ENCODE measurements around the gene ANKLE2. TPM values are rescaled to one million over a fixed set of nuclear protein-coding genes. Genes with fewer than 3 reads are reported as not detected.
"Not testable (repeated sequence)": the region's sequence is repeated elsewhere in the genome, so short reads cannot be mapped to it uniquely, and the experiment has no call there.

The ANKLE2 gene
- total RNA-seq, 2 experiments from 2014 or later, result 102 to 106 TPM

GRCh38 chr12:132789099-132789471 is 27.5 kb upstream of the ANKLE2 start:
- CTCF ChIA-PET, result no interaction called here
- H3K27ac Mint-ChIP-seq, result no peak overlapping the region

GRCh38 chr12:132788375-132789098 is 26.9 kb upstream of the ANKLE2 start:
- DNase-seq, result no peak
- H3K27me3 Mint-ChIP-seq (ENCODE audit: low read depth), result no peaks in the 10 kb centered on the region
- no peaks in the 10 kb centered on the region for H3K9me3 Mint-ChIP-seq
- H3K4me1 Mint-ChIP-seq (ENCODE audit: low read depth), result peaks cover 4% of the 10 kb centered on the region
- no peak overlapping the region for H3K4me3 Mint-ChIP-seq
- CTCF ChIA-PET, result no interaction called here
- peaks cover 43% of the 10 kb centered on the region for H3K36me3 Mint-ChIP-seq (ENCODE audit: low read depth)
- H3K27ac Mint-ChIP-seq, result no peak overlapping the region
- intact Hi-C loops (cut with micrococcal nuclease), result no loop called here

More at GRCh38 chr12:132789099-132789471, 27.5 kb upstream of the ANKLE2 start:
- no peak overlapping the region for H3K4me3 Mint-ChIP-seq
- intact Hi-C loops (cut with micrococcal nuclease), result no loop called here
- peaks cover 4% of the 10 kb centered on the region for H3K4me1 Mint-ChIP-seq (ENCODE audit: low read depth)
- no peak for DNase-seq
- H3K36me3 Mint-ChIP-seq (ENCODE audit: low read depth), result peaks cover 43% of the 10 kb centered on the region
- no peaks in the 10 kb centered on the region for H3K27me3 Mint-ChIP-seq (ENCODE audit: low read depth)
- H3K9me3 Mint-ChIP-seq, result no peaks in the 10 kb centered on the region

GRCh38 chr12:132787877-132788276 is 26.2 kb upstream of the ANKLE2 start:
- peaks cover 44% of the 10 kb centered on the region for H3K36me3 Mint-ChIP-seq (ENCODE audit: low read depth)
- peaks cover 4% of the 10 kb centered on the region for H3K4me1 Mint-ChIP-seq (ENCODE audit: low read depth)
- no peak overlapping the region for H3K27ac Mint-ChIP-seq
- CTCF ChIA-PET, result no interaction called here
- DNase-seq, result no peak
- no peaks in the 10 kb centered on the region for H3K9me3 Mint-ChIP-seq
- intact Hi-C loops (cut with micrococcal nuclease), result no loop called here
- H3K4me3 Mint-ChIP-seq, result no peak overlapping the region
- no peaks in the 10 kb centered on the region for H3K27me3 Mint-ChIP-seq (ENCODE audit: low read depth)

GRCh38 chr12:132786192-132786591 is 24.6 kb upstream of the ANKLE2 start:
- DNase-seq, result no peak
- H3K4me1 Mint-ChIP-seq (ENCODE audit: low read depth), result no peaks in the 10 kb centered on the region
- H3K27ac Mint-ChIP-seq, result no peak overlapping the region
- no peaks in the 10 kb centered on the region for H3K9me3 Mint-ChIP-seq
- intact Hi-C loops (cut with micrococcal nuclease), result no loop called here
- peaks cover 39% of the 10 kb centered on the region for H3K36me3 Mint-ChIP-seq (ENCODE audit: low read depth)
- no peaks in the 10 kb centered on the region for H3K27me3 Mint-ChIP-seq (ENCODE audit: low read depth)
- H3K4me3 Mint-ChIP-seq, result no peak overlapping the region
- CTCF ChIA-PET, result no interaction called here

- CTCF ChIA-PET, result no interaction called here
- intact Hi-C loops (cut with micrococcal nuclease), result no loop called here
- Mint-ChIP-seq H3K36me3 (ENCODE audit: low read depth) (peaks cover 49% of the 10 kb centered on the region), H3K4me3 (no peak overlapping the region), H3K4me1 (ENCODE audit: low read depth) (no peaks in the 10 kb centered on the region), H3K27me3 (ENCODE audit: low read depth) (no peaks in the 10 kb centered on the region), H3K9me3 (no peaks in the 10 kb centered on the region), H3K27ac (no peak overlapping the region)
- DNase-seq, result no peak
Observed at GRCh38 chr12:132784580-132784979, 22.9 kb upstream of the ANKLE2 start.

GRCh38 chr12:132783917-132784531 is 22.4 kb upstream of the ANKLE2 start:
- Mint-ChIP-seq H3K4me3 (no peak overlapping the region), H3K27me3 (ENCODE audit: low read depth) (no peaks in the 10 kb centered on the region), H3K4me1 (ENCODE audit: low read depth) (no peaks in the 10 kb centered on the region), H3K27ac (no peak overlapping the region), H3K9me3 (no peaks in the 10 kb centered on the region), H3K36me3 (ENCODE audit: low read depth) (peaks cover 45% of the 10 kb centered on the region)
- DNase-seq, result no peak
- intact Hi-C loops (cut with micrococcal nuclease), result no loop called here
- CTCF ChIA-PET, result interaction anchor here (0.6 kb wide), 1 partner anchor 171 kb away, joined by 3 read pairs; no protein-coding TSS in a partner anchor

GRCh38 chr12:132781938-132782337 is 20.3 kb upstream of the ANKLE2 start:
- H3K4me1 Mint-ChIP-seq (ENCODE audit: low read depth), result no peaks in the 10 kb centered on the region
- CTCF ChIA-PET, result interaction anchor here (1.3 kb wide), 1 partner anchor 13 kb away, joined by 3 read pairs; no protein-coding TSS in a partner anchor
- DNase-seq, result no peak
- H3K27ac Mint-ChIP-seq, result no peak overlapping the region
- H3K4me3 Mint-ChIP-seq, result no peak overlapping the region
- no peaks in the 10 kb centered on the region for H3K27me3 Mint-ChIP-seq (ENCODE audit: low read depth)
- no peaks in the 10 kb centered on the region for H3K9me3 Mint-ChIP-seq
- intact Hi-C loops (cut with micrococcal nuclease), result no loop called here
- H3K36me3 Mint-ChIP-seq (ENCODE audit: low read depth), result peaks cover 35% of the 10 kb centered on the region

- peaks cover 3% of the 10 kb centered on the region for H3K4me1 Mint-ChIP-seq (ENCODE audit: low read depth)
- H3K27me3 Mint-ChIP-seq (ENCODE audit: low read depth), result no peaks in the 10 kb centered on the region
- CTCF ChIA-PET, result no interaction called here
- H3K36me3 Mint-ChIP-seq (ENCODE audit: low read depth), result peaks cover 35% of the 10 kb centered on the region
- no peak for DNase-seq
- H3K9me3 Mint-ChIP-seq, result no peaks in the 10 kb centered on the region
- no peak overlapping the region for H3K4me3 Mint-ChIP-seq
- intact Hi-C loops (cut with micrococcal nuclease), result no loop called here
- no peak overlapping the region for H3K27ac Mint-ChIP-seq
Observed at GRCh38 chr12:132779781-132780353, 18.2 kb upstream of the ANKLE2 start.

- intact Hi-C loops (cut with micrococcal nuclease), result no loop called here
- no peaks in the 10 kb centered on the region for H3K9me3 Mint-ChIP-seq
- H3K4me3 Mint-ChIP-seq, result no peak overlapping the region
- no peak for DNase-seq
- peaks cover 16% of the 10 kb centered on the region for H3K4me1 Mint-ChIP-seq (ENCODE audit: low read depth)
- CTCF ChIA-PET, result no interaction called here
- no peaks in the 10 kb centered on the region for H3K27me3 Mint-ChIP-seq (ENCODE audit: low read depth)
- no peak overlapping the region for H3K27ac Mint-ChIP-seq
- peaks cover 40% of the 10 kb centered on the region for H3K36me3 Mint-ChIP-seq (ENCODE audit: low read depth)
Observed at GRCh38 chr12:132777614-132778013, 16.0 kb upstream of the ANKLE2 start.

GRCh38 chr12:132776816-132777568 is 15.4 kb upstream of the ANKLE2 start:
- Mint-ChIP-seq H3K36me3 (ENCODE audit: low read depth) (peaks cover 40% of the 10 kb centered on the region), H3K4me3 (no peak overlapping the region), H3K27ac (no peak overlapping the region), H3K9me3 (no peaks in the 10 kb centered on the region), H3K27me3 (ENCODE audit: low read depth) (no peaks in the 10 kb centered on the region), H3K4me1 (ENCODE audit: low read depth) (peaks cover 19% of the 10 kb centered on the region)
- intact Hi-C loops (cut with micrococcal nuclease), result no loop called here
- CTCF ChIA-PET, result no interaction called here
- no peak for DNase-seq

- H3K9me3 Mint-ChIP-seq; H3K4me3 Mint-ChIP-seq; H3K27ac Mint-ChIP-seq; H3K27me3 Mint-ChIP-seq (ENCODE audit: low read depth); DNase-seq; CTCF ChIA-PET; intact Hi-C loops (cut with micrococcal nuclease): not testable (repeated sequence)
- Mint-ChIP-seq H3K36me3 (ENCODE audit: low read depth) (peaks cover 44% of the 10 kb centered on the region), H3K4me1 (ENCODE audit: low read depth) (peaks cover 26% of the 10 kb centered on the region)
Observed at GRCh38 chr12:132776230-132776625, 14.6 kb upstream of the ANKLE2 start.

- Mint-ChIP-seq H3K9me3 (no peaks in the 10 kb centered on the region), H3K36me3 (ENCODE audit: low read depth) (peaks cover 41% of the 10 kb centered on the region), H3K4me3 (no peak overlapping the region), H3K27me3 (ENCODE audit: low read depth) (no peaks in the 10 kb centered on the region), H3K4me1 (ENCODE audit: low read depth) (peaks cover 30% of the 10 kb centered on the region), H3K27ac (no peak overlapping the region)
- CTCF ChIA-PET, result interaction anchor here (0.8 to 1.5 kb wide), 2 partner anchors 19 to 124 kb away, joined by 3 to 4 read pairs; no protein-coding TSS in a partner anchor
- intact Hi-C loops (cut with micrococcal nuclease), result no loop called here
- DNase-seq, result no peak
Observed at GRCh38 chr12:132775502-132776229, 14.0 kb upstream of the ANKLE2 start.
